ENCODE results near the gene TBX20.
"Not testable (repeated sequence)": the region's sequence is repeated elsewhere in the genome, so short reads cannot be mapped to it uniquely, and the experiment has no call there.

Gene TBX20

DNA sequence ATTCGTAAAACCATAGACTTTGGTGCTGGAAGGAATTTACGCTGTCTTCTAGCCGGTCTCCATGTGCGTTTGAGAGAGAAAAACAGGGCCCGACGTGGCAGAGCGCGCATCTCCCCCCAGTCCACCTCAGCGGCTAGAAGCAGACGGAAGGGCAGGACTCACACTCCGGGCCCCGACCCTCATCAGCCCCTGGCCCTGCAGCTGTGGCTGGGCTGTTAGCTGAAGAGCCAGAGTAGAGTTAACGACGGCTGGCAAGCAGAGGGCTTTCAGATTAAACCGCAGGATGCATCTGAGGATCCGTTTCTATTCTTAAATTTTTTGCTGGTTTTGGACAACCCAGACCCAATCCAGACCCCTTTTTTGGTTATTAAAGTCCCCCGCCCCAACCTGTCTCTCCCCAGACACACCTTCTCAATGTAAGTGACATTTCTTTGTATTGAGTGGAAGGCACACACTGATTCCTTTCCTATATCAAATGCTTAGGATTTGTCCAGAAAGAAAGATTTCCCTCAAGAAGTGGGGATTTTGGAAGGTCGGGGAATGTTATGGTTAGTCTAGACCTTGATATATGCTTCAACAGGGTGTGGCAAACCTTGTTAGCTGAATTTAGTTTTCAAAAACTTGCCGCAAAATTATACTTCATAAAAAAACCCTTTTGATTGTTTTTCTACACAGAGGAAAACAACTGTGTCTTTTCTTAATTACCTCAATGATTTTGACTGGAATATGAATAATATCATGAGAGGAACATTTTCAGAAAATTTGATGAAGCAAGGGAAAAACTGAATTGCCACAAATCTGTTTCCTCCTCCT lies 1.7 kb upstream of the TBX20 start:
- FAIRE-seq: no peak

DNA sequence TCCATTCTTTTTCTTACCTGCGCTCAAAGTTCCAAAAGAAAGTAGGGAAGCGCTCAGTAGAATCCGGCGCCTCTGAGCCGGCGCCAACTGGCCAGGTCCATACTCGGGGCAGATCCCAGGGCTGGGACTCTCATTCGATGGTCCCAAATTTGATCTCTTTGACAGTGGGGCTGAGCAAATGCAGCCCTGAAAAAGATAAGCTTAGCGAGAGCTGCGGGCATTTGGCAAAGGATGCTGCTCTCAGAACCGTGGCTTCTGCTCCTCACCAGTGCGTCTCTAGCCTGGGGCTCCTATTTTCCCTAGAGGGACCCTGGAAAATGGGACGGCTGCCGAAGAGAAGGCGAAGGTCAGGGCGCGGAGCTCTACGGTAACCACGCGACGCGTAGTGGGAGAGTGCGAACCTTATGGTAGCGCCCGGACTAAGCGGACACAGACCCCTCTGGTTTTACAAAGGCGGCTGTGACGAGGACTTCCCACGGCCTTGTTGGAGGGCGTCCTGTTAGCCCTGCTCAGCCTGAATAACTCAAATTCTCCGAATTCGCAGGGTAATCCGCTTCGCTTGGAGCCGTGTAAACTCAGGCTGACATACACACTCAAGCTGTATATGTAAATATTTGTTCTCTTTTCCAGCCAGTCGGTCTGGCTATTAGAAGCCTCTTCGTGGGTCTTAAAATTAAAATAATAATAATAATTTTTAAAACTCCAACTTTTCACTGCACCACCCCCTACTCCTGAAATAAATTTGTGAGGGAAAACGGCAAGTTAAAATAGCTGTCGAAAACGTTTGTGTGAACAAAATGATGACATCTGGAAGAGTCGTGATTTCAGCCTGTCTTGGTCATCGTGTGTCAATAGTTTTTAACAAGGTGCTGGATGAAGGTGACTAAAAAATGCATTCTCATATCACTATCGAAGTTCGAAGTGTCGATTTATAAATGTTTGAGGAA lies 869 bp upstream of the TBX20 start:
- no peak for FAIRE-seq

DNA sequence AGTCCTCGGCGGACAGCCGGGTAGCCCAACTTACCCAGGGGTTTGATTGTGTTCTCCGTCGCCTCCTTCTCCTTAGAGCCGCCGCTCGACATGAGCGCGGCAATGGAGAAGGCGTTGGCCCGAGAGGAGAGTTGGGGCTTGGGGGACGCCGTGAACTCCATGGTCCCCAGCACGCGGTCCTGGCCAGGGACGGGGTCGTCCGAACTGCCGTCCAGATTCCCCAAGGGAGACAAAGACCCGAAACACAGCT lies 515 bp downstream of the TBX20 start:
- no peak for FAIRE-seq

DNA sequence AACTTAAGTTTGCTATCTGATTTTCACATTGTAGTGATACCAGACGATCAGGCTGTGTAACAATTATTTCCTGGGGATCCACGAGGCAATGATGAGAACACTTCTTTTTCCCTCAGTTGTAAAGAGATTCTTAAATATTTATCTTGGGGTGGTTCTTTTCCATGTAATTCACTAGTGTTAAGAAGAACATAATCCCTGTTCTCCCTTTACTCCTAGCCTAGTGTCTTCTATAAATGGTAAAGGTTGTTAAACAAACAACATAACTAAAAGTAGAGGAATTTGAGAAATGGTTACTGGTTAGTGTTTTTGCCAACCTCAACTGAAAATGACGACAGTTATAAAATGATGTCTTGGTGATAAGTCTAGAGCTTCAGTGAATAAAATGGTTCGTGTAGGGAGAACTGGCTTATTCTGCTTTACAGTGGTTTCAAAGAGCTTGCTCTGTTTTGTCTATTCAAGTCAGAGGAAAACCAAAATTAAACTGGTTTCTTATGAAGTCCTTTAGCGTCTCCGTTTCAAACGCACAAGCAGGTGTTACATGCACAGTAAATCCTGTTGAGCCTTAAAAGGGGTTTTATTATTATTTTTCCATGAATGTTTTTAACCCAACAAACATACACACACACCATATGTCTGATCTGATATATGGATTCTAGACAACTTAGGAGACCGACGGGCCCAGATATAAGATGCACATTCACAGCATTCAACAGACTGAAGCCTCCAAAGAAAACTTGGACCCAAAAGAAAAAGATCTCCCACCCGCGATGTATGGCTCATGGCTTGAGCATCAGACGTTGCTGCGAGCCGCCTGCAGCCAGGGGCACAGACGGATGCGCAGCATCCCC lies 1.1 kb downstream of the TBX20 start:
- no peak for FAIRE-seq

DNA sequence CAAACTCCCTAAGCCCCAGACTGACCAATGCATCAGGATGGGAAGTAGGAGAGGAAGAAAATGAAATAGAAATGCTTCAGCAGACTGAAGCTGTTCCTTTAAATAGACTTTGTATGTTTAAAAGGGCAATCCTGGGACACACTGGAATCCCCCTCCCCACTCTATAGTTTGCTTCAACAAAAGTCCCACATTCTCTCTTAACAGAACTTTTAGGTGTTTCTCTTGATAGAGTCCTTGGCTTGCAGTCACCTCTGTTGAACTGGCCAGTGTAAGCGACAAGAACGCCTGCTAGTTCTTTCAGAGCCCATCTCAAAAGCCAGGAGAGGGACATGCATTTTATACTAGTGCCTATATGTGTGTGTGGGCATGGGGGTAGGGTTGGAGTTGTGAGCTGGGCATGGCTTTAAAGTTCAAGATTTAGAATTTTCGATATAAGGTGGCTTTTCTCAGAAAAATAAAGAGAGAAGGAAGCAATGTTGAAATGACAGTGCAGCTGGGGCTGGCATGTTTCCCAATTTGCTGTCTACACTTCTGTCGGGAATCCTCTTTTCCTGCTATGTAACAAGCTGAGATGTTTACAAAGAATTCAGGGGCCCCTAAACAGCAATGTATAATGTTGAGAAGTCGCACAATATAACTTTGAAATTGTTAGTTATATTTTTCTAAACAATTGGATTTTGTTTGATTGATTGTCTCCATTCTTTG lies 2.1 kb downstream of the TBX20 start:
- FAIRE-seq: no peak

DNA sequence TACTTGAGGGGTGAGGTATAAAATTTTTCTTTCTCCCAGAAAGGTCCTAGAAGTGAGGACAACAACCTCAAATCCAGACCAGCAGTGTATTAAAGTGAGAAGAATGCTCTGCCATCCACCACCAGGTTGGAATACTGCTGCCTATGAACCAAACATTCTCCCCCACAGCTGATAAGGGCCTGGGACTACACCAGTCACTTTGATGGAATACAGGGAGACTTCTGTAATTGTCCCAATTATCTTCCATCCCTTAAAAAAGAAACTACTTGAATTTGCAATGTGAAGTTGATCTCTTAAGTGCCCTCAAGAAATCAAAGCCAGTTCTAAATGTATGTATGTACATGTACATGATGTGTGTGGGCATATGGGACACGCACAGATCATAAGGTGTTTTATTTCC lies 3.0 kb downstream of the TBX20 start:
- no peak for FAIRE-seq

DNA sequence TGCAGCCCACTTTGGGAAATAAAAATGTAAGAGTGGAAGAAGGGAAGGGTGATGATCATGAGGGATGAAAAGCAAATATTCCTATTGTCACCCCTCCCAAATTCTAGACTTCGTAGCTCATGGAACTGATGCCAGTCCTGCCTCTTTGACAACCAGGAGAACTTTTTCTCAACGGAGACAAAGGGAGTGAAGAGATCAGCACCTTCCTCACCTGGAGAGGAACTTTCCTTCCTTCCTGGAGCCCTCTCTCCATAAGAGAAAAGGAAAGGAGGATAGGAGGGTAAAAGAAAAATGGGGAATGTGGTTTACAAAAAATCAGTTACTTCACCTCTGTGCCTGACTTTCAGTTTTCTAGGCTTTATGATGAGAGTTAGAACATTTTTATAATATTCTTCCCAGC lies 3.4 kb downstream of the TBX20 start:
- no peak for FAIRE-seq

DNA sequence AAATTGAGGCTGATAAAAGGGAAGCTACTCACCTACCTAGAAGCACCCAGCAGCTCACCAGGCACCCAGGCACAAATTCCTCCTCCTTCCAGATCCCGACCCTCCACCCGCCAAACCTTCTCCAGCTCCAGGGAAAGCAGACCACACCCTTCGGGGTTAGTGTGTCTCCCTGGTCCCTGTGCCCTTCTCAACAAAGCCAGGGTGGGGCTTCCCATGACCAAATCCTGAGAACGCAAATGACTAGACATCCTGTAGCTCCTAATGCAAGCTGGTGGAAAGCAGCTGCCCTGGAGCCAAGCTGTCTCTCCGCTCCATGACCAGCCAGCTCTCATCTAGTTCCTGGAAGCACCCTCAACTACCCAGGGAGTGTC lies 4.4 kb downstream of the TBX20 start:
- no peak for FAIRE-seq

DNA sequence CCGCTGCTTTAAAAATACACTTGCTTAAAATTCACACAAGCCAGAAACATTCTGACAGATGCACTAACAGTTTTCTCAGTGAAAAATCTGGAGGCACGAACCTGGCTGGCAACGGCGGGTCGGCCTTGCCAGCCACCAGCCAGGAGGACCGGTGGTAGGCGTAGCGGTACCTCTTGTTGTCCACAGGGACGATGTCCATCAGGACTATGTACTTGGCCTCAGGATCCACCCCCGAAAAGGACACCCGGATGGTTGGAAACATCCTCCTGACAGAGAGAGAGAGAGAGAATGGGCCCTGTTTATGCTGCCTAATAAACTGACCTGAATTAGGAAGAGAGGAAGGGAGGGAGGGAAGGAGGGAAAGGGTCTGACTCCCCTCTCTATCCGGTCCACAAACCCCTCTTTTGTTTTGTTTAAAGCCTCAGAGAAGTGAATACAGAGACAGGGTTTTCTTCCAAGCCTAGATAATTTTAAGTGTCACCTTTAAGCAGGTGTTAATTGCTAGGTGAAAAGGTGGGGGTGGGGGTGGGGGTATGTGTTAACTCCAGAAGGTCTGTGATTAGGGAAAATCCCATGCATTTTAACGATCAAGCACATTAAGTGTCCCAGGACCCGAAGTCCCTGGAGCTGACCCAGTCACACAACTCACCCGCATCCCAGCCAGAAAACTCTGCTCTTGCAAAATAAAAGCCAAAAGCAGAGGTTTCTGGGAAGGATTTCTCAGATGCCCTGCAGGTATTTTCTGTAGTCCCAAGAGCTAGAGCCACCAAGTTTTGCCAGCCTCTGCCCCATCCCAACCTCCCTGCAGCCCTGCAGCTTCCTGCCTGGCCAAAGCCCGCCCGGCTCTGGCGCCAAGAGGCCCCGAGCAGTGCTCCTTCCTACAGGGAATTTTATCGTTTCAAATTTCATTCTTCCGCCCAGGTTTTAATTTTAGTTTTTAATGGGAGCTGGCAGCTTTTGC lies 5.0 kb downstream of the TBX20 start:
- FAIRE-seq: no peak

DNA sequence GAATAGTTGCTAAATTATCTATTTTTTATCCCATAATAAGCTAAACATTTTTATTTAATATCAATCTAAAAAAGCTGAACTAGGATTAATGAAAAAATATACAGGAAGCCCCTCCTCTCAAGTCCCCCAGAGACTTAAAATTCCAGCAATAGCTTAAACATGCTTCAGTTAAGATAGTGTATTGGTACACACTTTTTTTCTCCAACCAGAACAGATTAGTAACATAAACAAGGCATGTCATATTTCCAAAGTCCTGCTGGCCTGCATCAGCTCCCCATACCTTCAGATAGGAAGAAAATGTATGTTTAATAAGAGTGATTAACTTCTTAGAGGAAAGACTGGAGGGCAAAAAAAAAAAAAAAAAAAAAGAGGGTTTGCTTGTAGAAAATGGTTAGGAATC lies 7.1 kb downstream of the TBX20 start:
- no peak for FAIRE-seq

DNA sequence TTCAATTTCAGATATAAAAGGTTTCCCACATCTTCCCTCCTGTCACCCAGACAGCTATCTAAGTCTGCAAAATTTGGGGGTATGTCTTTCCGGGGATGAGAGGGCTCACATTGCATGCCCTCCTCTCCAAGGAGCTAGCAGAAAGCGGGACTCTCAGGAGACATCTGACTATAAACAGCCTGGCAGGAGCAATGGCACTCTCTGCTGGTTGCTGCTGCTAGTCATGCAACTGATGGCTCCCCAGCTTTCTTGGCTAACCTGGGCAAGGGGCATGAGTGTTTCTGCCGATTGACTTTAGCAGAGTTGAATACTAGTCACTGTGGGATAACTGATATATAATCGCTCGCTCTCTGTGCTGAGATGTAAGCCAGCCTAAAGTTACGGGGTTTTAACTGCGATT lies 12.0 kb downstream of the TBX20 start:
- no peak for FAIRE-seq

DNA sequence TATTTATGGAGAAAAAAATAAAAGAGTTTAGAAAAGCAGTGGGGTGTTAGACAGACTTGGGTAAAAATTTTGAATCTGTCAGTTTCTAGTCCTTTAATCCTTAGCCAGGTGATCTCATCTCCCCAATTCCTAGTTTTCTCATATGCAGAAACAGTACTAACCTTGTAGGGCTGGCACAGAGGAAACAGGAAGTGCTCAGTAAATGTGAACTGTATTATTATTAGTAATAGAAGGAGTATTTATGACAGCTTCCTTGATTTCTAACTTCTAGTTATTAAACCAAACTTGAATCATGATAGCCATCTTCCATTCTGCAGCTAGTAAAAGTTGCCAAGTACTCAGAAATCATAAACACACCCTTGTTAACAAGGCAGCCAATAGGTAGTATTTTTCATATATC lies 12.5 kb downstream of the TBX20 start:
- no peak for FAIRE-seq

DNA sequence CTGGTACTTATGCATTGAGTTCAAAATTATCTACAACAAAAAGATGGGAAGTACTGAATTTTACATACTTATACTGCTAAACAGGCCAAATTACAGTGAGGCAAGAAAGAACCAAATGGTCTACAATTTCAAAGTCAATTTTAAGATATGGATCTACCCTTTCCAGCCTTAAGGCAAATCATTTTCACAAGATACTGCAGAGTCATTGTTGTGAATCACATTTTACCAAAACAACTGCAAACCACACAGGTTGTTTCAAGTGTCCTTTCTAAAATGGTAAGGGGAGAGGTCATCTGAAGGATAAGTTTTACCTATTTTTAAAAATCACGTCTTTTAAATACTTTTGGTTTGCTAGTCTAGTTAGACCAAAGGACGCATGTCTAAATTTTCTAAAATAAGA lies 12.9 kb downstream of the TBX20 start:
- not testable (repeated sequence) for FAIRE-seq

DNA sequence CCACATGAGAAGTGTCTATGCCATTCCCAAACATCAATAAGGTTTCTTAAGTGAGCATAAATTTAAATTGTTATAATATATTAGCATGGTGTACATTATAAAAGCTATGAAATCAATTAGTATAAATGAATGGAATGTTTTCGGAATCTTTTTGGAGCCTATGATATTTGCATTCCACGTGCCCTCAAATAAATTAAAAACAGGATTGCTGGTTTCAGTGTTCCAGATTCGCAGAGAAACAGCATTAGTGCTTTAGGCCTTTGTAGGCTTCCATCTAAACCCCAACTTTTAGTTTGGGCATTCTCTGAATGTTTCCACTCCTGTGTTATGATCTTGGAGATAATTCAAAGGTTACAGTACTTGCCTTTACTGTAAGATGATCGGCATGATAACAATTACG lies 15.4 kb downstream of the TBX20 start:
- not testable (repeated sequence) for FAIRE-seq

DNA sequence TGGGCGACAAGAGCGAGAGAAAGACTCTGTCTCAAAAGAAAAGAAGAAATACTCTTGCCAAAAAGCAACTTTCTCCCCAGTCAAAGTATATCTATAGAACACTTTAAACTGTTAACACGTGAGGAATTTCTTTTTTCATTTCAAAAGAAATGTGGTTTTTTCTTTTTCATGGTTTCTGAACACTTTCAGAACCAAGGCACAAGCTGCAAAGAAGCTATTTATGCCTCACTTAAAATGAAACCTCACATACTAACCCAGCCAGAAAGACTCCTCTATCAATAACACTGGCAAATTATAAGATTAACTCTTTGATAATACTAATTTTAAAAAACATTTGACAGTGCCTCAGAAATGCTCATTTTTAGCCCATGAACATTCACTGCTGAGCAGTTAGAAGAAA lies 20.9 kb downstream of the TBX20 start:
- FAIRE-seq: no peak

DNA sequence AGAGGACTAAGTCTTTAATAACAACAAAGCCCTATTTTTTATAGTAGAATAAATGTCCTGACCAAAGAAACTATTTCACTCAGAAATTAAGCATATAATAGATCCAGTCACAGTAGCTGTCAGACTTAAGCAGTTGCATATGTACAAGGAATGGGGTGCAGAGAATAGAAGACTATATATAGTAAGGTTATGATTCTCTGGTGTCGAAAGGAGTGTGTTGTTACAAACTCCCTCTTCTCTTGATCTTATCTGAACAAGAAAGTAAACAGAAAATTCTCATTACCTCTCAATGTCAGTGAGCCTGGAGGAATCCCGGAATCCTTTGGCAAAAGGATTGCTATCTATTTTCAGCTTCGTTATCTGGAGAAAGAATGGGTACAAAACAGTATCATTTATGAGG lies 22.7 kb downstream of the TBX20 start:
- not testable (repeated sequence) for FAIRE-seq

DNA sequence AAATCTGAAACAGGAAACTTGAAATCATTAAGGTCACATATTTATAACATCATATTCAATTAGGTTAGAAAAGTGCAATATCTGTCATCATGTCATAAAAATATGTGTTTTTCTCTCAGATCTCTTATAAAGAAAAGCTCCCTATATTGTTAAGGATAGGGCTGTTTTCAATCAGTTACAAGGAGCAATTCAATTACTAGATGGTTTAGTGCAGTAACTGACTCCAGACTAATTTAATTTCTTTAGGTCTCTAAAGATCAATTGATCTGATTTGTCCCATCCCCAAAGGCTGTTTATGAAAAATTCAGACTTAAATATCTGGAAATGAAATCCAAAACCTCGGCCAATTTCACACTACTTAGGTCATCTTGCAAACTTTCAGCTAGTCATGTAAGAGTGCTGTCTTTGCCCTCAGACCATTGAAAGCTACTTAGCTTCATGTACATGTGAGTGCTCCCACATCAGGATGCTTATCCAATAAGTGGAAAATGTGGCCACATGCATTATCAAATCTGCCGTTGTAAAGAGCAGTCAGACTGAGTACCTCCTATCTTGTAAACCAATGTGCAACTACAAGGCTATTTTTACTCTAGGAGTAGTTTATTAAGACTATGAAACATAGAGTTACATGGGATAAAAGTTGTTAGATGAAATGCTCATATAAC lies 24.7 kb downstream of the TBX20 start:
- not testable (repeated sequence) for FAIRE-seq

DNA sequence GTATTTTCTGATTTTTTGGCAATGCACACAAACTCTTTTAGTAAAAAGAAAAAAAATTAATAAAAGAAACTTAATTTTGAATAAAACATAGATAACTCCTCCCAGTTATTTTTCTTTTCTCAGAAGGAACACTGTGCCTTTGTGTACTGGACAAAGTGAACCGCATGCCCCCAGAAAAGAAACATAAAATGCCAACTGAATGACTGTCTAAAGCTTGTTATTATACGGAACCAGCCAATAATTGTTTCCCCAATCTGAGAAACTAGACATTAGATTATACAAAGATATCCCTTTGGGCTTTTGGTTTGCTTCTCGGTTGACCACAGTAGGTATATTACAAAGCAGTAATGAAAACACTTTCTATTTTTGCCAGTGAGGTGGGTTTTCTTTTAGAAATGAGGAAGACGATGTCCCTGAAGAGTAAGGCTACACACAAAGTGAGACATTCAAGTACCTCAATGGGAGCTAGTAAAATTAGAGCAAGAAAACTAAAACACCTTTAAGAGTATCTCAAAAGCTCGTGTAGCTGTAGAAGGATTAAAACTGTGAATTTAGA lies 25.3 kb downstream of the TBX20 start:
- FAIRE-seq: not testable (repeated sequence)

DNA sequence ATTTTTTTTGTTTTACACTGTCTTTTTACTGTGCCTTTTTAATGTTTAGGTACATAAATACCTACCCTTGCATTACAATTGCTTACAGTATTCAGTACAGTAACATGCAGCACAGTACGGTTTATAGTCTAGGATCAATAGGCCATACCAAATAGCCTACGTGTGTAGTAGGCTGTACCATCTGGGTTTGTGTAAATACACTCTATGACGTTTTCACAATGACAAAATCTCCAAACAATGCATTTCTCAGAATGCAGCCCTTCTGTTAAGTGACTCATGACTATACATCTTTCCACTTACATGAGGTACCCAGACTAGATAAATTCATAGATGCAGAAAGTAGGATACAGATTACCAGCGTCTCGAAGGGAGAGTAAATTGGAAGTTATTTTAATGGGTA lies 26.5 kb downstream of the TBX20 start:
- not testable (repeated sequence) for FAIRE-seq

DNA sequence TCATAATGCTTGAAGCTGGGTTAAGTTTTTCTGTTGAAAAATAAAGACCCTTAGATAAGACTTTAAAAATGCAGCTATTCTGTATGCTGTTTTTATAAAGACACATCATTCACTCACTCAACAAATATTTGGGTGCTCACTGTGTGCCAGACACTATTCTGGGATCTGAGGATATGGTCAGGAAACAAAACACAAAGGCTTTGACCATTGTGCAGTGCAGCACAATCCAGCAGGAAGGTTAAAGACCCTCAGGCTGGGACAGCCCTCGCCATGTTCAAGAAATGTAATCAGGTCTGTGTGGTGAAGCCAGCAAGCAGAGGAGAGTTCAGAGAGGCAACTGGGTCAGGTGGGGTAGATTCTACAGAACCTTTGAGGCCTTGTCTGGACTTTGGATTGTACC lies 31.5 kb downstream of the TBX20 start:
- FAIRE-seq: not testable (repeated sequence)

DNA sequence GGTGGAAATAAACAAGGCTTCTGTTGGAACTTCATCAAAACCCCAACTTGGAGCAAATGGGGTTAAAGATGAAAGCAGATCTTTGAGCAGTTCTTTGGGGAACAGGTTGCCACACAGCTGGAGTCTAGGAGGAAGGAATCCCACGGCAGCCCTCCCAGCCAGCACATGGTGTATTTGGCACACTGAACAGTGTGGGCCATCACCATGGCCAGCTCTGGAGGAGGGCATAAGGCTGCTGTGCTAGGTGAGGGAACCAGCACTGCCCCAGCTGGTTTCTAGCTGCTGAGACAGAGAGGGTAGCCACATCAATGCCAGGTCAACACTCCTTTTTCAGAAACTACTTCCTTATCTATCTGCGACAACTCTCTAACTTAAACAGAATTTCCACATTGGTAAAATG lies 33.7 kb downstream of the TBX20 start:
- not testable (repeated sequence) for FAIRE-seq
